GM10266 (cell line): ENCODE results near the gene NTRK1.

Experiments
- DNase-seq: peaks from one replicate; pipeline ENCODE4 v3.0.0; 2012; ENCODE audit errors: extremely low spot score
- CTCF ChIP-seq: IDR thresholded peaks from 2 replicates; pipeline ENCODE4 v1.5.1; 2012; ENCODE audit warnings: mild to moderate bottlenecking, low read depth; ENCODE audit not compliant: control insufficient read depth, insufficient read depth; ENCODE audit errors: missing control alignments

NTRK1 gene

GRCh38 chr1:156912861-156913808, 52.5 kb downstream of the NTRK1 start:
- DNase-seq: no peak
- TF ChIP-seq CTCF: no peak

GRCh38 chr1:156913809-156914387, 53.2 kb downstream of the NTRK1 start:
- no peak for DNase-seq
- TF ChIP-seq CTCF: no peak

GRCh38 chr1:156914440-156914856, 53.8 kb downstream of the NTRK1 start:
- DNase-seq: no peak
- TF ChIP-seq CTCF: no peak

- peak; percentile 67 for TF ChIP-seq CTCF
- DNase-seq: peak; percentile 77
These were observed 59.8 kb downstream of the NTRK1 start, which contains the start of gene LRRC71 for GRCh38 chr1:156920233-156921052. Gene LRRC71, plus strand, starts transcription at chr1:156920632. Its CDS starts 172 bp downstream, at chr1:156920804.

GRCh38 chr1:156921053-156921529, 60.4 kb downstream of the NTRK1 start:
- DNase-seq: no peak
- no peak for TF ChIP-seq CTCF

- no peak for TF ChIP-seq CTCF
These were observed 62.5 kb downstream of the NTRK1 start for GRCh38 chr1:156922986-156923669.

More at GRCh38 chr1:156922986-156923669, 62.5 kb downstream of the NTRK1 start:
- no peak for DNase-seq
